HL-60 (cell line): Measurements from ENCODE around the gene CCDC92.

ENCODE experiments used
- CTCF ChIP-seq: IDR thresholded peaks from one replicate; pipeline ENCODE4 v1.5.1; 2011; ENCODE audit warnings: low read length, control low read depth, inconsistent platforms; ENCODE audit not compliant: insufficient read depth
- REST ChIP-seq: IDR thresholded peaks from 2 replicates; pipeline ENCODE4 v1.6.1; 2012; ENCODE audit warnings: low read depth; ENCODE audit not compliant: insufficient replicate concordance

- TF ChIP-seq CTCF (no peak), REST (no peak)
Observed at GRCh38 chr12:123984903-123985302, 12.3 kb upstream of the CCDC92 start.
